GM10248 (cell line): ENCODE results near the gene SF3B5.

Experiments
- CTCF ChIA-PET: fragments of 300-600 bp; sonication (Branson Sonifier 250); formaldehyde crosslinking; extraction: SDS; loops from one replicate; lab custom pipeline; 2021; ENCODE audit warnings: antibody characterized with exemption; lab: Yijun Ruan, JAX
- POLR2A ChIA-PET: fragments of 350-650 bp; sonication (Branson Sonifier 250); formaldehyde crosslinking; extraction: SDS; loops from one replicate; lab custom pipeline; 2020; ENCODE audit warnings: antibody characterized with exemption; lab: Yijun Ruan, JAX
- DNase-seq: peaks from one replicate; pipeline ENCODE4 v3.0.0; 2012; ENCODE audit errors: extremely low spot score
- CTCF ChIP-seq: IDR thresholded peaks from 2 replicates; pipeline ENCODE4 v1.5.1; 2012; ENCODE audit warnings: mild to moderate bottlenecking, low read depth; ENCODE audit errors: extremely low read depth, missing control alignments, control extremely low read depth

Gene SF3B5

GRCh38 chr6:144095134-144096002 is at the start of gene SF3B5:
TSS of gene SF3B5 (minus strand) at chr6:144095573. CDS start at chr6:144095497, 76 bp downstream.
- ChIA-PET CTCF (interaction anchor here (1.2 to 2.5 kb wide), 4 partner anchors 15 to 520 kb away, joined by 3 to 6 read pairs (median 4); no protein-coding TSS in a partner anchor), POLR2A (interaction anchor here (1.2 kb wide), 1 partner anchor 65 kb away, joined by 3 read pairs; no protein-coding TSS in a partner anchor)
- DNase-seq: peak; percentile 93
- TF ChIP-seq CTCF: no peak

- no peak for TF ChIP-seq CTCF
- POLR2A ChIA-PET: no interaction called here
- DNase-seq: no peak
- CTCF ChIA-PET: interaction anchor here (1.1 kb wide), 1 partner anchor 31 kb away, joined by 3 read pairs; no protein-coding TSS in a partner anchor
These were observed 49.6 kb upstream of the SF3B5 start for GRCh38 chr6:144144996-144145395.

GRCh38 chr6:144143878-144144277 is 48.5 kb upstream of the SF3B5 start:
- ChIA-PET POLR2A (no interaction called here), CTCF (interaction anchor here (0.7 to 1.8 kb wide), 7 partner anchors 12 to 568 kb away, joined by 3 to 5 read pairs (median 3); no protein-coding TSS in a partner anchor)
- TF ChIP-seq CTCF: no peak
- no peak for DNase-seq

- DNase-seq: no peak
- POLR2A ChIA-PET: no interaction called here
- CTCF ChIA-PET: interaction anchor here (0.7 to 1.8 kb wide), 7 partner anchors 8 to 63 kb away, joined by 3 to 5 read pairs (median 3); no protein-coding TSS in a partner anchor
- TF ChIP-seq CTCF: no peak
These were observed 47.7 kb upstream of the SF3B5 start for GRCh38 chr6:144143106-144143505.

GRCh38 chr6:144141470-144141869 is 46.1 kb upstream of the SF3B5 start:
- CTCF ChIA-PET: interaction anchor here (1.3 kb wide), 2 partner anchors 18 to 566 kb away, joined by 3 to 4 read pairs; no protein-coding TSS in a partner anchor
- no peak for DNase-seq
- POLR2A ChIA-PET: no interaction called here
- no peak for TF ChIP-seq CTCF

- TF ChIP-seq CTCF: no peak
- ChIA-PET POLR2A (no interaction called here), CTCF (interaction anchor here (1.3 kb wide), 2 partner anchors 17 to 566 kb away, joined by 3 to 4 read pairs; no protein-coding TSS in a partner anchor)
- no peak for DNase-seq
These were observed 45.5 kb upstream of the SF3B5 start for GRCh38 chr6:144140867-144141266.
